ENCODE measurements around the gene ZNF674.
"Not testable (repeated sequence)": the region's sequence is repeated elsewhere in the genome, so short reads cannot be mapped to it uniquely, and the experiment has no call there.

The ZNF674 gene

DNA sequence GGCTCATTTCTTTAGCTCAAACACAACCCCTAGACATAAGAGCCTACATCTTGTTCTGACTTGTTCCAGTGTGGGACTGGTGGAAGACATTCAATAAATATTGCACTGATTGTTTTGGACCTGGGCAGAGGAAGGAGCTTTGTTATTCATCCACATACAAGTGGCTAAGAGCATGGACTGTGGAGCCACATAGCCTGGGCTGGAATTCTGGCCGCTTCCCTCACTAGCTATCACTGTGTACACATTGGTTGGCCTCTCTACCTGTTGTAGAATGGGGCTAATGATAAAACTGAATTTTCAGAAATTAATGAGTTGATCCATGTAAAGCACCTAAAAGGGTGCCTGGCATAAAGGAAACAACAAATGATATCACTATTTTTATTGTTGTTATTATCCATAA, 80.0 kb downstream of the ZNF674 start:
- no peak overlapping the region for H3K4me3 ChIP-seq (ENCODE audit: low read depth, low read length)
- TF ChIP-seq, protein P1, sequence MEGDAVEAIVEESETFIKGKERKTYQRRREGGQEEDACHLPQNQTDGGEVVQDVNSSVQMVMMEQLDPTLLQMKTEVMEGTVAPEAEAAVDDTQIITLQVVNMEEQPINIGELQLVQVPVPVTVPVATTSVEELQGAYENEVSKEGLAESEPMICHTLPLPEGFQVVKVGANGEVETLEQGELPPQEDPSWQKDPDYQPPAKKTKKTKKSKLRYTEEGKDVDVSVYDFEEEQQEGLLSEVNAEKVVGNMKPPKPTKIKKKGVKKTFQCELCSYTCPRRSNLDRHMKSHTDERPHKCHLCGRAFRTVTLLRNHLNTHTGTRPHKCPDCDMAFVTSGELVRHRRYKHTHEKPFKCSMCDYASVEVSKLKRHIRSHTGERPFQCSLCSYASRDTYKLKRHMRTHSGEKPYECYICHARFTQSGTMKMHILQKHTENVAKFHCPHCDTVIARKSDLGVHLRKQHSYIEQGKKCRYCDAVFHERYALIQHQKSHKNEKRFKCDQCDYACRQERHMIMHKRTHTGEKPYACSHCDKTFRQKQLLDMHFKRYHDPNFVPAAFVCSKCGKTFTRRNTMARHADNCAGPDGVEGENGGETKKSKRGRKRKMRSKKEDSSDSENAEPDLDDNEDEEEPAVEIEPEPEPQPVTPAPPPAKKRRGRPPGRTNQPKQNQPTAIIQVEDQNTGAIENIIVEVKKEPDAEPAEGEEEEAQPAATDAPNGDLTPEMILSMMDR (IDR thresholded peaks at IDR 0.05; ENCODE audit: low read depth, low read length, missing control alignments): no peak
- in situ Hi-C loops (cut with HindIII; ENCODE audit: low sequenced_read_pairs): no loop called here
- no peak for DNase-seq (ENCODE audit: low read depth)

DNA sequence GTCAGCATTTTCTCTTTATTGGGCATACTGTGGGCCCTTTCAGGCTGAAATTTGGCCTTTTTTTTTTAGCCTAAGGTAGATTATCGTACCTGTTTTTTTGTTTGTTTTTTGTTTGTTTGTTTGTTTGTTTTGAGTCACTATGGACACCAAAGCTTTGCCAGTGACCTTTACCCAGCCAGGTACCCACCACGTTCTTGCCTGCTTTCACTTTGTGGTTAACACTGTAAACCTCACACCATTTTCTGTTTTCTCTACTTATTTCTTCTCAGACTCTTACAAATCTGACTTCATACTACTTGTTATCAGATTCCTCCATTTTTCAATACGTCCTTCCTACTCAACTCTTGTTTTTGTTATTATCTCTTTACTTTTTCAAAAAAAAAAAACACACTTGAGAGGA, 81.5 kb downstream of the ZNF674 start:
- DNase-seq (ENCODE audit: low read depth): no peak
- in situ Hi-C loops (cut with HindIII; ENCODE audit: low sequenced_read_pairs): no loop called here
- TF ChIP-seq, protein P1 (IDR thresholded peaks at IDR 0.05; ENCODE audit: low read depth, low read length, missing control alignments): no peak
- no peak overlapping the region for H3K4me3 ChIP-seq (ENCODE audit: low read depth, low read length)

DNA sequence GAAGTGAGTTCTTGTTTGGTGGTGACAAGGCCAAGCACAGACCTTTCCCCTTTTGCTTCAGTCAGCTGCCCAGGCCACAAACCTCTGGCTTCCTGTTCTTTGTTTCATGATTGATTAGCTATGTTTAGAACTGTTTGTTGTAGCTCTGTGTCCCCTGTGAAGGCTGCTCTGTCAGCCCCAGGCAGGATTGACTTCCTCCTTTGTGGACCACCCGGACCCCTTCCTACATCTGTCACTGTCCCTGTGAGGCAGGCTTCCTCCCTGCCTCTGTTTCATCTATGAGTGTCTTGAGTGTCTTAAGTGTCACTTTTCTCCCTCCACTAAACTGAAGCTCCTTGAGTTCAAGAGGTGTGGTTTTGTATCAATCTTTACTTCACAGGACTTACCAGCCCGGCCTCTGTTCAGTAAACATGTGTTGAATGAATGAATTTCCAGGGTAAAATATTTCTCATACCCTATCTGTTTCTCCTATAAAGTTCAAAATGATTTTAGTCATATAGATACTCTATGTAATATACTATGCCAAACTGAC, 83.5 kb downstream of the ZNF674 start:
- TF ChIP-seq, protein P1 (IDR thresholded peaks at IDR 0.05; ENCODE audit: low read depth, low read length, missing control alignments): no peak
- no peak overlapping the region for H3K4me3 ChIP-seq (ENCODE audit: low read depth, low read length)
- in situ Hi-C loops (cut with HindIII; ENCODE audit: low sequenced_read_pairs): no loop called here
- DNase-seq (ENCODE audit: low read depth): no peak

DNA sequence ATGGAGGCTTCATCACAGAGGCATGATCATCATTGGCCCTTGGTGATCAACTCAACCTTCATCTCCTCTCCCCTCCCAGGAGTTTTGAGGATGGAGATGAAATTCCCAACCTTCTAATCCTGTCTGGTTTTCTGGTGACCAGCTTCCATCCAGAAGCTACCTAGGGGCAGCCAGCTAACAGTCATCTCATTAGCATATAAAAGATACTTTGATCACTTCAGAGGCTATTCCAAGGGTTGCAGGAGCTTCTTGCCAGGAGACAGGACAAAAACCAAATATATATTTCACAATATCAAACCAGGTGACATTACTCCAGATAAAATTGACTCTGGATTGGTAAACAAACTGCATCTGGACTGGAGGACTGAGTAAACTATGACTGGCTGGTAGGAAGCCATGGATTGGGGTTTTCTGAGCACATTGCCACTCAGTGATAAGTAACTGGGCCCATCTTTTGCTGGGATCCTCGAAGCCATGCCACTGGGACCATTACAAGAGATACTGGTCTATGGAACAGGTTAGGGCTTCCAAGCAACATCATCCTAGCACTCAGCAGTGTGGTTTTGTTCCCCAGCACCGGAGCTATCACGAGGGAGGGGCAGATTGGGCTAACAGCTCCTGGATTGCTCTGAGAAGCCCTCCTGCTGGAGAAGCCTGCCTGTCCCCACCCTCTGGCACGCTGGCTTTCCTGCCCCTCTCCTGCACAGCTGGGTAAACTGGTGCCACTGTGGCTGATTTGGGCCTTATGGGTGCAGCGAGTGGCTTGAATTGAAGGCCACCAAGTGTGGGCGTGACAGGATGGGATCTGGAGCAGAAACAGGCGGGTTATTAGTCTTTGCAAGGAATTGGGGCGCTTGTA, 84.2 kb downstream of the ZNF674 start:
- in situ Hi-C loops (cut with HindIII; ENCODE audit: low sequenced_read_pairs); H3K4me3 ChIP-seq (ENCODE audit: low read depth, low read length): not testable (repeated sequence)

DNA sequence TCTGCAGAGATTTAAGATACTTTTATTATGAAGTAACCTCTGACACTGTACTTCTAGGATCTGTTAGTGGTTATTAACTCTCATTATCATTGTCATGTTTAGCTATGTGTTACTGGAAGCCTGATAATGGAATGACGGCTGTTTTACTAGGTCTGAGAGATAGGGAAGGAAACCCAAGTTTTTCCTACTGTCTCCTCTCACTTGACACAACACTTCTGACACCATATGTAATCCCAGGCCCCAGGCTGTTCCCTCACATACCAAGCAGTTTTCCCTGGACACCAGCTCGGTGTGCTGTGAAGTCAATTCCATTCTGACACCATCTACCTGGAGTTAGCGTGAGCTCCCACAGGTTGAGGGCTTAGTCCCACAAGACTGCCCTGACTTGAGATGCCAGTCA, 85.6 kb downstream of the ZNF674 start:
- no peak for DNase-seq (ENCODE audit: low read depth)
- H3K4me3 ChIP-seq (ENCODE audit: low read depth, low read length): no peak overlapping the region
- TF ChIP-seq, protein P1 (IDR thresholded peaks at IDR 0.05; ENCODE audit: low read depth, low read length, missing control alignments): no peak
- in situ Hi-C loops (cut with HindIII; ENCODE audit: low sequenced_read_pairs): no loop called here

More for the DNA sequence above, 84.2 kb downstream of the ZNF674 start:
- not testable (repeated sequence) for DNase-seq (ENCODE audit: low read depth)

DNA sequence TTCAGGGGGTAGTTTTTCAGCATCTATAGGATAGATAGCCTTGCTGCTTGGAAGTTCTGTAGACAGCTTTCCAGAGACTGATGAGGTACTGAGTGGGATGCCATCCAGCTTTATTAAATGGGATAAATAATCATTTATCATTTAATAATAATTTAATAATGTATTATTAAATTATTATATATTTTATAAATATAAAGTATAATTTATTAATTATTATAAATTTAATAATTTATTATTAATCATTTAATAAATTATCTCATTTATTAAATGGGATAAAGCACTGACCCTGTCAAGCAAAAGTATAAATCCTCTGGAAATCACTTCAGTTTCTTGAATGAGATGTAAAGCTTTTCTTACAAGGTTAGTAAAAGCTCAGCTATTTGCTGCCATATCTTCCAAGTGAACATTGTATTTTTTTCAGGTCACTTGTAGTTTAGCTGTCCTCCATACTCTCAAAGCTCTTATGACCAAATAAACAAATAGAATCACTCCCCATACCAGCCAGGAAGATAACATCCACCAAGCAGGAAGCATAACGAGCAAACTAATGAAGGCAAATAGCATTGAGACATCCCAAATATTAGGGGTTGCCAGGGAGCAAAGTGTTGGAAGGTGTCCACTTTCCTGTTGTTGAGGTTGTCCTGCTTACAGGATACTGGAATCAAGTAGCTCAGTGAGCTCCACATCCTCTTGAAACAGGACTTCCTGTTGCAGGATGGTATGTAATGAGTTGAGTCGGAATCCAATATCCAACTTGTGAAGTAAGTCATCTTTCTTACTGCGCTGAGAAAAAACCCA, 88.9 kb downstream of the ZNF674 start:
- H3K4me3 ChIP-seq (ENCODE audit: low read depth, low read length): no peak overlapping the region
- in situ Hi-C loops (cut with HindIII; ENCODE audit: low sequenced_read_pairs): no loop called here

More for the DNA sequence above, 88.9 kb downstream of the ZNF674 start:
- DNase-seq (ENCODE audit: low read depth): no peak
- TF ChIP-seq, protein P1 (IDR thresholded peaks at IDR 0.05; ENCODE audit: low read depth, low read length, missing control alignments): no peak
